ENCODE results near the gene PTPRT.

DNA sequence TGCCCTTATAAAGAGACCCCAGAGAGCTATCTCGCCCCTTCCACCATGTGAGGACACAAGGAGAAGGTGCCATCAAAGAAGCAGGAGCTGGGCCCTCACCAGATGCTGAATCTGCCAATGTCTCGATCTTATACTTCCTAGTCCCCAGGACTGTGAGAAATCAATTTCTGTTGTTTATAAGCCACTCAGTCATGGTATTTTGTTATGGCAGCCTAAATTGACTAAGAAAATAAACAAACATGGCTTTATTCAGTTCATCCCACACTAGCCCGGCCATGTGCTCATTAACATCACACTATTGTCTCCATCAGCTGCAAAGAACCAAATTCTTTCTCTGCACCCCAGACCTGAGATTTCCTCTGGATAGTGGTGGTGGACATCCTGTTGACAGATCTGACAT lies 302.4 kb downstream of the PTPRT start:
- TF ChIP-seq CTCF (IDR thresholded peaks at IDR 0.05; ENCODE audit: insufficient read depth, low read length, poor library complexity, severe bottlenecking) (no peak), EZH2phosphoT487 (conservative IDR thresholded peaks at IDR 0.05; ENCODE audit: low read length) (no peak)

Data from SU-DHL-6 (cell line).